GM21825 (cell line): ENCODE data around the gene ANKK1.

Source experiments
- ATAC-seq: cut with Tn5 transposase; IDR thresholded peaks from one replicate; pipeline ENCODE4 v1.9.1; 2021; ENCODE audit warnings: mild to moderate bottlenecking, moderate library complexity; ENCODE audit not compliant: unreplicated experiment

The ANKK1 gene, protein sequence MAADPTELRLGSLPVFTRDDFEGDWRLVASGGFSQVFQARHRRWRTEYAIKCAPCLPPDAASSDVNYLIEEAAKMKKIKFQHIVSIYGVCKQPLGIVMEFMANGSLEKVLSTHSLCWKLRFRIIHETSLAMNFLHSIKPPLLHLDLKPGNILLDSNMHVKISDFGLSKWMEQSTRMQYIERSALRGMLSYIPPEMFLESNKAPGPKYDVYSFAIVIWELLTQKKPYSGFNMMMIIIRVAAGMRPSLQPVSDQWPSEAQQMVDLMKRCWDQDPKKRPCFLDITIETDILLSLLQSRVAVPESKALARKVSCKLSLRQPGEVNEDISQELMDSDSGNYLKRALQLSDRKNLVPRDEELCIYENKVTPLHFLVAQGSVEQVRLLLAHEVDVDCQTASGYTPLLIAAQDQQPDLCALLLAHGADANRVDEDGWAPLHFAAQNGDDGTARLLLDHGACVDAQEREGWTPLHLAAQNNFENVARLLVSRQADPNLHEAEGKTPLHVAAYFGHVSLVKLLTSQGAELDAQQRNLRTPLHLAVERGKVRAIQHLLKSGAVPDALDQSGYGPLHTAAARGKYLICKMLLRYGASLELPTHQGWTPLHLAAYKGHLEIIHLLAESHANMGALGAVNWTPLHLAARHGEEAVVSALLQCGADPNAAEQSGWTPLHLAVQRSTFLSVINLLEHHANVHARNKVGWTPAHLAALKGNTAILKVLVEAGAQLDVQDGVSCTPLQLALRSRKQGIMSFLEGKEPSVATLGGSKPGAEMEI

DNA sequence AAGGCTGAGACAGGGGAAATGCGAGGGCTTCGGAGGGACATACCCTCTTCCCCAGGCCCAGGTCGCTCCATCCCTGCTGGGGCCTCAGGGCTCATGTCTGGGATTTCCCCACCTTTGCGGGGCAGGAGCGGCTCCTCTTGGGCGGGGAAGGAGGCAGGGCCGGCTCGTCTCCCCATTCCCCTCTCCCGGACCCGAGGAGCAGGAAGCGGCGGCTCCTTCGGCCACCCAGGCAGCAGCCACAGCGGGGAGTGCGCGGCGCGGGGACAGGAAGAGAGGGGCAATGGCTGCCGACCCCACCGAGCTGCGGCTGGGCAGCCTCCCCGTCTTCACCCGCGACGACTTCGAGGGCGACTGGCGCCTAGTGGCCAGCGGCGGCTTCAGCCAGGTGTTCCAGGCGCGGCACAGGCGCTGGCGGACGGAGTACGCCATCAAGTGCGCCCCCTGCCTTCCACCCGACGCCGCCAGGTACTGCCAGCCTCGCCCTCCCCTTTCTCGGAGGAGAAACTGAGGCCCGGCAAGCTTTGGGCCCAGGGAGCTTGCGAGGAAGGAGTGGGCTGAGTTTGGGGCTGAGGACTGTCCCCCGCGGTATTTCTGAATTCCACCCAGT, at the start of gene ANKK1:
ANKK1 (plus strand) TSS at position 175 of the 607 bp plus-strand sequence; CDS start at position 281, 106 bp downstream.
- ATAC-seq, result no peak

DNA sequence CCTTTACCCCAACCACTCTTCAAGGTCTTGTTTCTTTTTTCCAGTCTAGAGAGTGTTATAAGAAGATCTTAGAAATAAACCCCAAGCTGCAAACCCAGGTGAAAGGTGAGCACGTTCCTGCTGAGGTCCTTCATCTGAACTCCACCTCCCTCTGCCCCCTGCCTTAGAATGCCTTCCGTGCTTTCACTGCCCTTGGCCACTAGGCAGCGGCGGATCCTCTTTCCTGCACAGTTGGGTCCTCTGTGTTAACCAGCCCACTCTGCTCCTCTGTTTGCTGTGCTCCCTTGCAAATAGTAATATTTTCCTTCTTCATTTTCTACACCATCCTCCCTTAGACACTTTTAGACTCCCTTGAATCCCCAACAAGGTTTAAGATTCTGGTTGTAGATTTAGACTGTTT, 48.8 kb upstream of the ANKK1 start:
- no peak for ATAC-seq

DNA sequence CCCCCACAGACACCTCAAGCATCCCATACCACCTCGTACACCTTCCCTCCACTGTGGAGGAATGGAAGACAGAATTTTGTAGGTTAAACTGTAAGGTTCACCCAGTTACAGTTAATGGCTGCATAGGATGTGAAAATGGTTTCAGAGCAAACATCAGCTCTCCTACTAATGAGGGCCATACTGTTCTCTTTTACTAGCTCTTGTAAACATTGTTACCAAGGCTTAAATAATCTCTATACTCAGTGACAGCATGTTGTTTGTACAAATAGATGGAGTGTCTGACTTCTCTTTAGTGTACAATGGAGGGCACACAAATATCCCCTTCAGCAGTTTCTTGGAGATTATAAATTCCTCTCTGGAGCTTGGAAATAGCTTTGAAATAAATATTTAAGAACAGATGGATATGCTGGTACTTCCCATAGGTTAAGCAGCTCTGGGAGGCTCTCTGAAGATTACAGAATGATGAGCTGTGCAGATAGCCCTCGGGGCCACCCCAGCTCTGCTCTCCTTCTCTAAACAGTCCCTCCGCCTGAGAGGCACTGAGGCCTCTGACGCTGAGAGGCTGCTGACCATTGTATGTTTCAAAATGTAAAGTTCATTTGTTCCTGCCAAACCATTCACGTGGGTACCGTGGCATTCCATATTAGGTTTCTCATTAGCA, 47.5 kb upstream of the ANKK1 start:
- no peak for ATAC-seq

DNA sequence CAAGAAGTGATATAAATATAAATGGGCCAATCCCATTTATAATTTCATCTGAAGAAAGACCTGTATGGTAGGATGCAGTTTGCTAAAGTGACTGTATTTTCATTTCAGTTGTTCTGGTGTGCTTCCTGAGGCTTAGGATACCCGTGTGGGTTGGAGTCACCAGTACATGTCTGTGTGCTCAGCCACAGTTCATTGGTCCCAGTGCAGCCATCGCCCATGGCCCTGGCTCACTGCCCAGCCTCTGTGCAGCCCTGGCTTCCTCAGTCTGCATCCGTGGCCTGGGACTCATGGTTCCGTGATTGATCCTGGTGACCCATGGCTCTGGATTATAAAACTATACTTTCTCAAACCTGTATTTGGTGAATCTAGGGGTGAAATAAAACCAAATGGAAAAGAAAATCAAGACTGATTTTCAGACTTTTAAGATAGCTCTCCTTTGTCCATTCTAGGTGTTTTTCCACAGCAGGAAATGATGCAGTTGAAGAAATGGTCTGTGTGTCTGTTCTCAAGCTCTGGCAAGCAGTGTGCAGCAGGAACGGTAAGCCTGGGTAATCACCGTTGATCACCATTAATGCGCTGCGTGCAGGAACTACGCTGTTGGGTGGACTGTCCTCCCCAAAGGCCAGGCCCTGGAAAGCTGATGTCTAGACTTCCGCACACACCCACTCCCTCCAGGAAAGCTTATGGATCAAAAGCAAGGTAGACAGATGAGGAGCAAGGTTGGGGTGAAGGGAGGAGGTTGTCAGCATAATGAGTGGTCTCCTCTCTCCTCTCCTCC, 46.0 kb upstream of the ANKK1 start:
- no peak for ATAC-seq

DNA sequence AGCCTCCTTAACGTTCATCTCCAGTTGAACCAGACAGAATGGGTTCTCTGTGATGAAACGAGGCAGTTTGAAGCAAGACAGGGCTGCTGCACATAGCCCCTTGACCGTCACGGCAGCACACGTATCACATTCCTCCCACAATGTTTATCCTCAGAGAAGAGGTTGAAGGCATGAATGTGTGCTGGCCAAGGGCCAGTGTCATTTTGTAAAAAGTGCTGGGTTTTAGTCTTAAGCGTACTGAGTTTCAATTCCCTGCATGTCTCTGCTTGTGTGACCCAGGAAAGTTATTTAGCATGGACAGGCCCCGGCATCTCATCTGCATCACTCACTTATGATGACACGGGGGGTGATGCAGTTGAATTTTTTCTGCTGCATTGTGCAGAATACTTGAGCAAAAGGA, 41.6 kb upstream of the ANKK1 start:
- ATAC-seq, result no peak

DNA sequence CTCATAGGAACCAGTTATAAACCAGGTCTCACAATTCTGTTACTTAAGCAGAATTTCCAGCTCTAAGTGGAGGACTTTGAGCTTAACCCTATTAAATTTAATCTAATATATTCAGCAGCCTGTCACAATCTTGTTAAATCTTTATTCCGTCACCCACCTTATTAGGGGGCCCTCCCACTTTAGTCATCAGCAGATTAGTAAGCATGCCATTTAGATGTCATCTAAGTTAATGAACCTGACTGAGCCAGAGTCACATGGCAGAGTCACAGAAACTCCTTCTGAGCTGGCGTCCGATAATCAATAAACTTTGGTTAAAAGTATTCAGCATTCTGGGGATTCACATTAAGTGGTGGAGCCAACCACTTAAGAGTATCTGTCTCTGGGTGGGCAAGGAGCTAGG, 38.1 kb upstream of the ANKK1 start:
- ATAC-seq, result no peak

DNA sequence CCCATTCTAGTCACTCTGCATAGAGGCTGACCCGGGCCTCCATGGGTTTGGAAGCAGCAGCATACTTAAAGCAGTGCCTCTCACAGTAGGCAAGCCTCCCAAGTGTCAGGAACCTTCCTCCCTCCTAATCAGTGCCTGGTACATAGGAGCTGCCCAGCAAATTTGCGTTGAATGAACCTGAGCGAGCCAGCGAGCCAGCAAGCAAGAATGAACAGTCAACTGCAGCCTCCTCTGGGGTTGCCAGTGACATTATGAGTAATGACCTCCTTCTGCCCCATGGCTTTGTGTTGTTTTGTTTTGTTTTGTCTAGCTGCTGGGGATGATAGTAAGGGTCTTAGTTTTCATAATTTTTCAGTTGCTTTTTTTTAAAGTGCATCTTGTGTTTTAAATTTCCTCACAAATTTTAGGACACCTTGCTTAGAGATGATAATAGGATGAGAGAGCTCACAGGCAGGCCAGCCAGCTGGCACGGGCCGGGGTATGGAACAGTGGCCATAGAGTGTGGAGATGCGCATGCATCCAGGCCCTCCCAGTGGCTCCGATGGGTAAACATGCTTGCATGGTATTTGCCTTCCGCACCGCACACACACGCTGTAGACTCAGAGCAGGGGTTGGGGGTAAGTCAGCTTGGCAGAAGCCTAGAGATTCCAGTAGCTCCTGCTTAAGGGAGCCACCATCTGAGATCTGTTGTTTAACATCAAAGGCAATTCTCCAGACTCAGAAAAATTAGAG, 37.1 kb upstream of the ANKK1 start:
- no peak for ATAC-seq

DNA sequence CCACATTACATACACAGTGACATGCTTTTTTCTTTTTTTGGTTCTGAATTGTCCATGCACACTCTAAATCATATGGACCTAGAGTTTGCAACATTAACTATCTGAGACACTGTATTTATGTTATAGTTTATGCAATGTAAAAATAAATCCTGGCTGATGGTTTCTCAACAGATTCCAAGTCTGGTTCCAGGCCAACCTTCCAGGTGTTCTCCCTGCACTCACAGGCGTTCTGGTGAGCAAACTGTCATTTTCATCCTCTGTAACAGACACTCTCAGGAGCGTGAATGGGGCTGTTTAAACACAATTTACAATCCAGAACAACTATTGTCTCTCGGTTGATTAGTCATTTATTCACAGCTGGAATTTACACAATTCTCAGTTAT, 36.5 kb upstream of the ANKK1 start:
- ATAC-seq, result no peak

DNA sequence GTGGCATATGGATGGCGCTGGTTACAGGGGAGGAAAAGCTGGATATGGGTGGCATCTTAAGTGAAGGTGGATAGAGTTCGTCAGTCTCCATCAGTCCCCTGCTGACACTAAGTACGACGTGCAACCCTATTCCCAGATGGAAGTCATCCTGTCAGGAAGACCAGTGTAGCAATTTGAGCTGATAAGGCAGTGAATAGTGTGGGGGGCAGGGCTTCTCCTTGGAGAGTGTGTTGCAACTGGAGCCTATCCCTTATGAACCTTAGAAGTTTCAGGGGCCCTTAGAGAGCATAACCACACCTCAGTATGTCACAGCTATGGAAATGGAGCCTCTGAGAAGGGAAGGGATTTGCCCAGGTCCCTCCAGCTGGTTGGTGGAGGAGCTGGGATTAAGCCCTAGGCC, 36.1 kb upstream of the ANKK1 start:
- ATAC-seq, result no peak

DNA sequence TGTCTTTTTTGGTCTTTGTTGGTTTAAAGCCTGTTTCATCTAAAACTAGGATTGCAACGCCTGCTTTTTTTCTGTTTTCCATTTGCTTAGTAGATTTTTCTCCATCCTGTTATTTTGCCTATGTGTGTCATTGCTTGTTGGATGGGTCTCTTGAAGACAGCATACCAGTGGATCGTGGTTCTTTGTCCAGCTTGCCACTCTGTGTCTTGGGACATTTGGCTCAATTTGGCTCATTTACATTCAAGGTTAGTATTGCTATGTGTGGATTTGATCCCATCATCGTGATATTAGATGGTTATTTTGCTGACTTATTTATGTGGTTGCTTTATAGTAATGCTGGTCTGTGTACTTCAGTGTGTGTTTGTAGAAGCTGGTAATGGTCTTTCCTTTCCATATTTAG, 31.4 kb upstream of the ANKK1 start:
- ATAC-seq, result no peak

DNA sequence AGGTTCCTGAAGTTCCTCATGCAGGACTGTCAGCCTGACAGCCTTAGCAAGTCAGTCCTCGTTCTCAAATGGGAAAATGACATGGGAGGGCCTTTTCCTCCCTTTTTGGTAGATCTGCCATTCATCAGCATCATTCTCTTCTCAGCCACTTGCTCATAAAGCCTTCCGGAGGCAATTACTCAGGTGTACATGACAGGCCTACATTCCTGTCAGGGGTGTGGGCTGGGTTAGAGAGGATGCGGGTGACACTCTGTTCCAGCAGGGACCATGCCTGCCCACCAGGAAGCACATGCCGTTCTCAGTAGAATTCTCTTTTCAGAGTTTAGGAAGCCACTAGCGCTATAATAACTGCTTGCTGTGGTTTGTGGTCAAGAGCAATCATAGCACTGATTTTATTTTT, 24.2 kb upstream of the ANKK1 start:
- no peak for ATAC-seq

DNA sequence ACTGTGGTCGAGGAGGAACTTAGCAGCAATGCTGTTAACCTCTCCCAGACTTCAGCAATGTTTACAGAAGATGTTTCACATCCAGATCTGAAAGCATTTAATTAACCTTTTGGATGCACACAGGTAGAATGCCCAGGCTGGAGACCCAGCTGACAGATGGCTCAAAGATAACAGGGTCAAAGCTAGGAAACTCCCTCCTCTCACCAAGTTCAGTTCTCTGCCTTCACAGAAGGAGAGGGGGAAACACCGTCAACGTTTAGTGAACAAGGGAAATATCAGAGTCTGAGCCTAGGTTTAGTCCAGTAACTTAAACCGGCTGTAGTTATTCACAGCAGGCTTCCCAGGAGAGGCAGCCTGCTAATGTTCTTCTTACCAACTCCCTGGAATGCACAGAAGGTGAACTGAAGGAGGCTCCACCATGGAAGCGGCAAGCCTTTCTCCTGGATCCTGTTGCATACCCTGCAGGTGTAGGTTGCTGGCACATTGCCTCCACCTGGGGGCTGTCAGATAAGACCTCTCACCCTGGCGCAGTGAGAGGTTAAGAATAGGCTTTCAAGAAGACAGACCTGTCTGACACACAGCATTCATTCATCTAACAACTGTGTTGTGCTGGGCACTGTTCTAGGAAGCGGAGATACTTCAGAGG, 23.5 kb upstream of the ANKK1 start:
- no peak for ATAC-seq

DNA sequence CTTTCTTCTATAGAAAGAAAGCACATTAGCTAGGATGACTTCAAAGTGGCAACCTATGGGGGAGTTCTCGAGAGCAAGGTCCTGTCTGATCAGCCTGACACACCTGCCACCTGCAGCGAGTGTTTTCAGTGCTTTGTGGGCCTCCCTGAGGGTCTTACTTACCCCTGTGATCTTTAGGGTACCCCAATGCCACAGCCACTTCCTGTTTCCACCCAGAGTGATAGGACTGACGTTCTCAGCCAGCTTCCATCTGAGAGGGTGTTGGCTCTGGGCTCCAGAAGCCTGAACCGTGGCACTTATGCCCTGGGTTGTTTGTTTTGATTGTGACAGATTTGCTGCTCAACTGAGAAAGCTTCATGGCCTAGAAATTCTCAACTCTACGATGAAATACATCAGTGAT, 21.7 kb upstream of the ANKK1 start:
- no peak for ATAC-seq

DNA sequence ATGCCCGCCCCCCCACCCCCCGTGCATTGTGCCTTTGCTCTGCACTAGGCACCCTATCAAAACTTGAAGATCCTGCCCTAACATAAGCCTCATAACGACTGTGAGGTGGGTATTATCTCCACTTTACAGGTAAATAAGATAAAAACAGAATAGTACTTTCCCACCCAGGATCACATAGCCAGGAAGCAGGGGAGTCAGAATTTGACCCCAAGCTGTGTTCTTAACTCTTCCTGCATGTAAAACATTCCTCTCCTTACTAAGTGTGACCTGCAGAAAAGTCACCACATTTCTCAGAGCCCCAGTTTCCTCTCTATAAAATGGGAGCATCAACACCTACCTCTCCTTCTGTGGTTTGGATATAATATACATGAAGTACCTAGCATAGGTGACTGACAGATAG, 18.2 kb upstream of the ANKK1 start:
- ATAC-seq, result no peak

DNA sequence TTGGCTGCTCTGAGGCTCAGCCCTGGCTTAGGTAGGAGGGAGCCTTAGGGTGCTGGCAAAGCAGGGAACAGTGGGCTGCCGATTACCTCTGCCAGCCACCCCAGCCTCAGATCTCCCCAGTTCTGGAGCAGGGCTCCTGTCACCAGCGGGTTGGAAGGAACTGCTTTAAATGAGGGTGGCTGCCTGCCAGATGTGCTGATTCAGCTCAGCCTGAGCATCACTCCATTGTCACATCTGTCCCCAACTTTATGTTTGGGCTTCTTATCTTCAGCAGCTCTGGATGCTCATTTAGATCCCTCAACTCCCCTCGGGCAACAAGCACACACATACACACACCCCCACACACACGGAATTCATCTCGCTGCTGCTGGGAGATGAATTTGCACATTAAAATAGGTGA, 16.9 kb upstream of the ANKK1 start:
- no peak for ATAC-seq

DNA sequence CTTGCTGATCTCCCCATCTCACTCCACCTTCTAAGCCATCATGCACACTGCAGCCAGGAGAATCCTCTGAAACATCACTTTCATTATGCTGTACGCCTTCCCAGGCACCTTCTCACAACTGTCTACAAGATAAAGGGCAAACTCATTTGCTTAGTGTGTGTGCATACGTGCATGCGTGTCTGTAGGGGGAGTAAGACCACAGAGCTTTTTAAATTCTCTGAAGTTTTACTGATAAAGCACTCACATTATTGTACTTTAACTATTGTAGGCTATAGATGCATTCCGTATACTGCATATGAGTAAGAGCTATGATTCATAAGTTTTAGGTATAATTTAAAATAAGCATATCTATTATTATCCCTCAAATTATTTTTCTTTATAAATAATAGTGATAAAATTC, 15.3 kb upstream of the ANKK1 start:
- no peak for ATAC-seq

DNA sequence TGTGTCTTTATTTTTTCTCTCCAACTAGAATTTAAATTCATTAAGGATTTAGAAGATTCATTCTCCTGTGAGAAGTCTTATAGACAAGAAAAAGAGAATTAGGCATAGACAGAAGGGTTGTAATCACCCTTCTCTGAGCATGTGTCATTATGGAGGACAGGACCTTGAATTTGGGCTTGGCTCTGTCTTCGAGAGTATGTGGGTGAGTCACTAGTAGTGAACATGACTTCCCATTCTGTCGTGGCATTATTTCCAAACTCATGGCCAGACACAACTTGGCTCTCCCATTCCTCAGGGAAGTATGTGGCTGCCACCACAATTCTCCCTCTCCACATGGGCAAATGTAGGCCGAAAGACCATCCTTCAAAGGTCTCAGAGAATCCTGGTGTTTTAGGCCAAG, 14.3 kb upstream of the ANKK1 start:
- ATAC-seq, result no peak

DNA sequence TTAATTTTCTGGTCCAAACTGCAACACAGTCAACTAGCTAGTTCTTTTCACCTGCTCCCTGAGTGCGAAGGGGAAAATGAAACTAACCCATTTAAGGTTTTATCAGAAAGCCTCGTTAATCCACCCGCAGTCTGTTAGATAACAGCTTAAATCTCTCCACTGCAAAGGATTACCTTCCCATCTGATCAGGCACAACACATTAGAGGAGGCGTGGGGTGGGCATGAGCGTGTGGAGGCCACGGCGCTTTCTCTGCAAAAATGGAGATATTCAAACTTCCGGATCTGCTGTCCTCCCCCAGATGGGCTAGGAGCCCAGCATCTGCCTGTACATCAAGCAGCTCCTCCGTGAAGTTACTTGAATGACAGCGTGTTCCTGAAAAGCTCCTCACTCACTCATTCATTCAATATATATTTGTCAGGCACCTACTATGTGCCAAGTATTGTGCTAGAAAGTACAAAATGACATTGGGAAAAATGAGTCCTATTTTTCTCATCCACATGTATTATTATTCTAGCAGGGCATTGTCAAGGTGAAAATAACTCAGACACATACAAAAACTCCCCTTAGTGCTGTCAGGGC, 13.5 kb upstream of the ANKK1 start:
- no peak for ATAC-seq

DNA sequence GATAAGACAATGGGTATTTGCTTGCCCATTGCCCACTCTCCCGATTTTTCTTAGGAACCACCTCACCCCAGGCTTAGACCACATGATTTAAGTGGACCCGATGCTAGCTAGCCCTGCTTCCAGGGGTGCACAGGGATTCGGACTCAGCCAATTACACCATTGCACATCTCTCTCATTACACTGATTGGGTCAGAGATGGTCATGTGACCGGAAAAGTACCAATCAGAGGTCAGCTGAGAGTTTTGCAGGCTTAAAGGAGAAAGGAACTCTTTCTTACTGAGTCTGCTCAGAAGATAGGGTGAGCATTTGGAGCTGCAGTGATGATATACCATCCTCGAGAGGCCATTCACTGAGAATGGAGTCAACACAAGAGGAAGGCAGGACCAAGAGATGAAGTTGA, 12.2 kb upstream of the ANKK1 start:
- no peak for ATAC-seq
